Mesendoderm (in vitro differentiated cells): Measurements from ENCODE around the gene GARIN5B.

Experiments
- DNase-seq: peaks from one replicate; pipeline ENCODE4 v3.0.0; 2013
- H2AK5ac ChIP-seq: 2 replicates; pipeline ENCODE4 v1.6.1; 2013; ENCODE audit warnings: low read length, inconsistent platforms
- H2BK120ac ChIP-seq: 2 replicates; pipeline ENCODE4 v1.6.1; 2013; ENCODE audit warnings: low read depth, mild to moderate bottlenecking, low read length, moderate library complexity, mixed read lengths
- H2BK15ac ChIP-seq: replicated peaks from 2 replicates; pipeline ENCODE4 v1.6.1; 2013; ENCODE audit warnings: low read depth, mild to moderate bottlenecking, moderate library complexity
- H2BK5ac ChIP-seq: 2 replicates; pipeline ENCODE4 v1.6.1; 2013; ENCODE audit warnings: low read length, inconsistent platforms
- H3K18ac ChIP-seq: 2 replicates; pipeline ENCODE4 v1.6.1; 2013; ENCODE audit warnings: mild to moderate bottlenecking, low read length, mixed read lengths
- H3K23ac ChIP-seq: one replicate; pipeline ENCODE4 v1.6.1; 2013; ENCODE audit warnings: low read length
- H3K27ac ChIP-seq: 2 replicates; pipeline ENCODE4 v1.5.1; 2013; ENCODE audit warnings: low read depth, mild to moderate bottlenecking, inconsistent platforms, low read length, moderate library complexity
- H3K27me3 ChIP-seq: 2 replicates; pipeline ENCODE4 v1.6.1; 2013; ENCODE audit warnings: low read length, control low read depth, mild to moderate bottlenecking, inconsistent platforms; ENCODE audit not compliant: insufficient read depth, poor library complexity
- H3K36me3 ChIP-seq: 2 replicates; pipeline ENCODE4 v1.6.1; 2013; ENCODE audit warnings: low read length, inconsistent platforms; ENCODE audit not compliant: control insufficient read depth, insufficient read depth
- H3K4ac ChIP-seq: one replicate; pipeline ENCODE4 v1.6.1; 2013; ENCODE audit warnings: low read depth, mild to moderate bottlenecking, low read length, moderate library complexity
- H3K4me1 ChIP-seq: 2 replicates; pipeline ENCODE4 v1.6.1; 2013; ENCODE audit warnings: low read depth, low read length, inconsistent platforms; ENCODE audit not compliant: control insufficient read depth
- H3K4me2 ChIP-seq: 2 replicates; pipeline ENCODE4 v1.6.1; 2013; ENCODE audit warnings: low read length
- H3K4me3 ChIP-seq: 2 replicates; pipeline ENCODE4 v1.5.1; 2013; ENCODE audit warnings: mild to moderate bottlenecking, low read length
- H3K56ac ChIP-seq: one replicate; pipeline ENCODE4 v1.6.1; 2013; ENCODE audit warnings: low read length
- H3K79me1 ChIP-seq: 2 replicates; pipeline ENCODE4 v1.6.1; 2013; ENCODE audit warnings: low read length, inconsistent platforms
- H3K79me2 ChIP-seq: 2 replicates; pipeline ENCODE4 v1.6.1; 2013; ENCODE audit warnings: mild to moderate bottlenecking, low read length; ENCODE audit not compliant: control insufficient read depth, insufficient read depth
- H3K9ac ChIP-seq: 2 replicates; pipeline ENCODE4 v1.6.1; 2013; ENCODE audit warnings: low read length, inconsistent platforms
- H4K5ac ChIP-seq: one replicate; pipeline ENCODE4 v1.6.1; 2013; ENCODE audit warnings: low read length
- H4K8ac ChIP-seq: one replicate; pipeline ENCODE4 v1.6.1; 2013; ENCODE audit warnings: low read depth, mild to moderate bottlenecking, control low read depth, low read length, moderate library complexity
- WGBS: extraction: QIAGEN DNeasy Blood & Tissue Kit; methylation state at CpG from one replicate; pipeline ENCODE4 v1.1.7; 2013; ENCODE audit warnings: low lambda C conversion rate, missing lambda C conversion rate; ENCODE audit not compliant: insufficient coverage; ENCODE audit errors: extremely low coverage; 5-methylcytosine and 5-hydroxymethylcytosine counted together

The GARIN5B gene

GRCh38 chr19:55312621-55313512 is 50.2 kb downstream of the GARIN5B start:
- Histone ChIP-seq H4K5ac (no peak overlapping the region), H3K4ac (no peak overlapping the region), H2BK120ac (no peak overlapping the region), H3K23ac (no peak overlapping the region), H3K9ac (no peak overlapping the region), H3K56ac (no peak overlapping the region), H2AK5ac (no peak overlapping the region), H3K27me3 (no peaks in the 10 kb centered on the region), H3K4me1 (no peaks in the 10 kb centered on the region), H3K4me3 (no peak overlapping the region), H3K36me3 (no peaks in the 10 kb centered on the region), H3K79me2 (no peaks in the 10 kb centered on the region), H4K8ac (no peak overlapping the region), H3K18ac (no peak overlapping the region), H2BK15ac (no peak overlapping the region), H3K4me2 (no peak overlapping the region), H3K27ac (no peak overlapping the region), H2BK5ac (no peak overlapping the region), H3K79me1 (no peaks in the 10 kb centered on the region)
- no CpG with 5 or more reads among the region's 47 CpGs for WGBS
- no peak for DNase-seq

- Histone ChIP-seq H3K27ac (no peak overlapping the region), H3K23ac (no peak overlapping the region), H3K4me3 (no peak overlapping the region), H3K36me3 (peaks cover 2% of the 10 kb centered on the region), H3K27me3 (no peaks in the 10 kb centered on the region), H3K18ac (no peak overlapping the region), H2BK120ac (no peak overlapping the region), H3K4ac (no peak overlapping the region), H3K79me1 (no peaks in the 10 kb centered on the region), H2BK15ac (no peak overlapping the region), H3K4me2 (no peak overlapping the region), H2BK5ac (no peak overlapping the region), H3K4me1 (no peaks in the 10 kb centered on the region), H4K8ac (no peak overlapping the region), H4K5ac (no peak overlapping the region), H3K9ac (no peak overlapping the region), H2AK5ac (no peak overlapping the region), H3K56ac (no peak overlapping the region), H3K79me2 (no peaks in the 10 kb centered on the region)
- DNase-seq = no peak
- WGBS = no CpG with 5 or more reads among the region's 18 CpGs
Measured at GRCh38 chr19:55311797-55312196, 51.3 kb downstream of the GARIN5B start.

- Histone ChIP-seq H3K4ac (no peak overlapping the region), H3K27ac (no peak overlapping the region), H3K4me1 (no peaks in the 10 kb centered on the region), H3K36me3 (peaks cover 3% of the 10 kb centered on the region), H4K8ac (no peak overlapping the region), H3K18ac (no peak overlapping the region), H3K4me2 (no peak overlapping the region), H4K5ac (no peak overlapping the region), H3K56ac (no peak overlapping the region), H2BK120ac (no peak overlapping the region), H3K79me2 (no peaks in the 10 kb centered on the region), H2BK15ac (no peak overlapping the region), H3K4me3 (no peak overlapping the region), H3K27me3 (no peaks in the 10 kb centered on the region), H3K9ac (no peak overlapping the region), H2AK5ac (no peak overlapping the region), H3K79me1 (no peaks in the 10 kb centered on the region), H2BK5ac (no peak overlapping the region), H3K23ac (no peak overlapping the region)
- no CpG with 5 or more reads among the region's 9 CpGs for WGBS
- no peak for DNase-seq
Measured at GRCh38 chr19:55311397-55311796, 51.7 kb downstream of the GARIN5B start.

- H2BK15ac ChIP-seq = no peak overlapping the region
- H4K8ac ChIP-seq = no peak overlapping the region
- no peaks in the 10 kb centered on the region for H3K4me1 ChIP-seq
- no peaks in the 10 kb centered on the region for H3K79me2 ChIP-seq
- no peak overlapping the region for H4K5ac ChIP-seq
- no peak overlapping the region for H2BK5ac ChIP-seq
- no peak overlapping the region for H2BK120ac ChIP-seq
- no peaks in the 10 kb centered on the region for H3K27me3 ChIP-seq
- H3K4ac ChIP-seq = no peak overlapping the region
- no CpG with 5 or more reads among the region's 7 CpGs for WGBS
- no peak for DNase-seq
- H3K36me3 ChIP-seq = peaks cover 5% of the 10 kb centered on the region
- H3K4me3 ChIP-seq = no peak overlapping the region
- no peak overlapping the region for H3K56ac ChIP-seq
- no peak overlapping the region for H2AK5ac ChIP-seq
- H3K27ac ChIP-seq = no peak overlapping the region
- no peak overlapping the region for H3K18ac ChIP-seq
- no peak overlapping the region for H3K23ac ChIP-seq
- no peaks in the 10 kb centered on the region for H3K79me1 ChIP-seq
- no peak overlapping the region for H3K4me2 ChIP-seq
- H3K9ac ChIP-seq = no peak overlapping the region
Measured at GRCh38 chr19:55310498-55310897, 52.6 kb downstream of the GARIN5B start.

GRCh38 chr19:55309448-55309847 is 53.6 kb downstream of the GARIN5B start:
- no peak overlapping the region for H3K23ac ChIP-seq
- no peak overlapping the region for H3K27ac ChIP-seq
- no peak overlapping the region for H3K4me2 ChIP-seq
- no peaks in the 10 kb centered on the region for H3K4me1 ChIP-seq
- no peak overlapping the region for H2BK15ac ChIP-seq
- no peak overlapping the region for H3K56ac ChIP-seq
- H2BK120ac ChIP-seq = no peak overlapping the region
- H4K8ac ChIP-seq = no peak overlapping the region
- H3K9ac ChIP-seq = no peak overlapping the region
- no peak overlapping the region for H4K5ac ChIP-seq
- no CpG with 5 or more reads among the region's 5 CpGs for WGBS
- H3K79me1 ChIP-seq = no peaks in the 10 kb centered on the region
- H3K79me2 ChIP-seq = no peaks in the 10 kb centered on the region
- no peaks in the 10 kb centered on the region for H3K27me3 ChIP-seq
- H3K18ac ChIP-seq = no peak overlapping the region
- no peak overlapping the region for H3K4me3 ChIP-seq
- no peak overlapping the region for H3K4ac ChIP-seq
- peaks cover 5% of the 10 kb centered on the region for H3K36me3 ChIP-seq
- DNase-seq = no peak
- H2AK5ac ChIP-seq = no peak overlapping the region
- H2BK5ac ChIP-seq = no peak overlapping the region

GRCh38 chr19:55308281-55308680 is 54.8 kb downstream of the GARIN5B start:
- Histone ChIP-seq H3K56ac (no peak overlapping the region), H3K4me3 (no peak overlapping the region), H3K27me3 (no peaks in the 10 kb centered on the region), H3K4me2 (no peak overlapping the region), H4K8ac (no peak overlapping the region), H3K9ac (no peak overlapping the region), H2BK15ac (no peak overlapping the region), H3K4ac (no peak overlapping the region), H3K4me1 (no peaks in the 10 kb centered on the region), H2BK5ac (no peak overlapping the region), H2AK5ac (no peak overlapping the region), H3K36me3 (peaks cover 8% of the 10 kb centered on the region), H3K79me1 (no peaks in the 10 kb centered on the region), H3K27ac (no peak overlapping the region), H3K23ac (no peak overlapping the region), H4K5ac (no peak overlapping the region), H3K18ac (no peak overlapping the region), H3K79me2 (no peaks in the 10 kb centered on the region), H2BK120ac (no peak overlapping the region)
- WGBS = no CpG with 5 or more reads among the region's 11 CpGs
- no peak for DNase-seq
